ENCODE results near the gene WDR6.
A peak's percentile ranks its signal among the peaks of the same experiment; 100 is the strongest.

The WDR6 gene

GRCh38 chr3:49028298-49028672 is 21.1 kb downstream of the WDR6 start:
- no peak for DNase-seq (ENCODE audit: low spot score)

DNA sequence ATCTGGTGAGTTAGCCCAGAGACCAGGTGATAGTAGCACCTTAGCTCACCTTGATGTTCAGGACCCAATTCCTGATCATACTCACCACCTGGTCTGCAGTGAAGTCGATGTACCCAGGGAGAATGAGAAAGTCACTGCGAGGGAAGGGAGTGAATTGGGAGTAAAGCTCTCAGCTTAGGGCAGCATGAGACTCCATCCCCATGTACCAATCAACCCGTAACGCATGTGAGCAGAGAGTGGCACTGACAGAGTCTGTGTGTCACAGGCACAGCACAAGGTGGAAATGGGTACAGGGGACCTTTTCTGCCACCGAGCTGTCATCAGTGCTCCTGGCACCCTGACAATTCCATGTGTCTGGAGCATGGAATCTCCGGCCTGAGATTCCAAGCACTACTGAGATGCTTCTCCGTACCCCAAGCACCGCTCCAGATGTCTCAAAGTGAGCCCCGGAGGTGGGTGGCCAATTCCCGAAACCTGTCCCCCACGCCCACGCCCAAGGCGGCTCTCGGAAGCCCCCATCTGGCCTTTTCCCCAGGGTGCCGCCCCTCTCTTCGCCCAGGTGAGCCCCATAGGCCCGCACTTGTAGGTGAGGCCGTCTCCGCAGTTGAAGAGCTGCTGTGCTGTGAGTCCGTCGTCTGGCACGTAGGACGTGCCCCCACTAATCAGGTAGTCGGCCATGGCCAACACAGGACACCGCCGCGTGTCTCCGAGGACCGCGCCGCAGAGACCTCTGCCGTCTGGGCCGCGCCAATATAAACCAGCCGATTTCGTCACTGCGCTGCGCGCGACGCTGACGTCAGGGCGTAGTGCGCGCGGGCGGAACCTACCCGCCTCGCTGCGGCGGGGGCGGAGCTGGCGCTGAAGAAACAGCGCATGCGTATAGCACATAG is 21.7 kb downstream of the WDR6 start, which contains the start of gene IMPDH2:
Gene IMPDH2 (minus strand): TSS at position 726 of the 890 bp plus-strand sequence. CDS start 48 bp downstream, at position 678.
- DNase-seq (ENCODE audit: low spot score), result peak; percentile 93

DNA sequence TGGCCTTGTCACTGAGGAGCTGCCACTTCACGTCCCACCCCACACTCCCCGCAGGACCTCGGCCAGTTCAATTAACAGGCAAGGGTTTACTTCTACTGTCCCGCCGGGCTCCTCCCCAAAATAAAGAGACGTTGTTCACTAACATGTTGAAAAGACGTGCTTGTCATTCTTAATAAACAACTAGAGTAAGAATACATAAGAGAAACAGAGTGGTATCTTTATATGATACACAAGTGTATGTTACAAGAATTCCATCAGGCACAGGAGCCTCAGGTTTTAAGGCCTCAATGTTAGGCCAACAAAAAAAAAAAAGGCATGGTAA is 22.3 kb downstream of the WDR6 start:
- DNase-seq (ENCODE audit: low spot score), result no peak

GRCh38 chr3:49030321-49030720 is 23.1 kb downstream of the WDR6 start:
- no peak for DNase-seq (ENCODE audit: low spot score)

DNA sequence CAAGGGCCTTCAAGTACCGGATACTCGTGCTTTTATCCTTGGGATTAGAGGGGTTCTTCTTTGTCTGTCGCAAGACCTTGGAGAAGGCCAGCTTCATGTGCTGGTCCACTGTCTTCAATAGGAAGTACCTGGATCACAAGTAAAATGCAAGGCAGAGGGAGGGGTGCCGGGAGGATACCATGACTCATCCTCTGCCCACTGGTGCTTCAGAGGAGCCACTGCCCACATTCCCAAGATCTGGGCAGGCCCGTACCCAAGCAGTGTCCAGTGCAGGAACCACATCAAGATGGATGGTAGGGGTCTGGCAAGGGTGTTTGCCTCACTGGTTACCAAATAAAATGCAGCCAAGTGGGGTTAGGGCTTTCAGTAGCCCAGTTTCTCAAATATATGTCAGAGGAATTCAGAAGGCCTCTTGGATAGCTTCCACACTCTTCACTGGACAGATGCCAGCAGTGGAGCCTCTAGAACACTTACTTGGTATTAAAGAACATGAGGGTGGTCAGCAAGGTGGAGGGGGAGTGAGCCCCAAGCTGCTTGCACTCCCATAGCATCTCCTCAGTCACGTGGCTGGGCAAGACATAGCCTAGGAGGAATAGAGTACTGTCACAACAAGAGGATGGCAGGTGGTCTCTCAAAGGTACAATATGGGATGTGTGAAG is 25.6 kb downstream of the WDR6 start:
- no peak for DNase-seq (ENCODE audit: low spot score)

DNA sequence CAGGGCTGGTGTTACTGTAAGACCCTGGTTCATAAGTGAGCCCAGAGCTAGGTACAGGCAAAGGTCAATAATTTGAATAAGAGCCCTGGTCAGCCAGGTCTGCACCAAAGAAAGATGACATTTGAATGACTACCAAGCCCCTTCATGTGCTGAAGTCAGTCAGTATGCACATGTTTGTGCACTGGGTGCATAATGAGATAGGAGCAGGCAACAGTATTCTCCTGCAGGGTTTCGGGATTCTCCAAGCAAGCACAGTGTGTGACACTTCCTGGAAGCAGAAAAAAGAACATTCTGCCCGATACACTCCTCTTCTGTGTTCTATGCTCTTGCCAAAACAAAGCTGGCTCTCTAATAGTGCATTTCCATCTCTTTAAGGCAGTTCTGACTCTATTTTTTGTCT is 27.5 kb downstream of the WDR6 start:
- DNase-seq (ENCODE audit: low spot score), result no peak

- no peak for DNase-seq (ENCODE audit: low spot score)
Observed at GRCh38 chr3:49035281-49035680, 28.1 kb downstream of the WDR6 start.

DNA sequence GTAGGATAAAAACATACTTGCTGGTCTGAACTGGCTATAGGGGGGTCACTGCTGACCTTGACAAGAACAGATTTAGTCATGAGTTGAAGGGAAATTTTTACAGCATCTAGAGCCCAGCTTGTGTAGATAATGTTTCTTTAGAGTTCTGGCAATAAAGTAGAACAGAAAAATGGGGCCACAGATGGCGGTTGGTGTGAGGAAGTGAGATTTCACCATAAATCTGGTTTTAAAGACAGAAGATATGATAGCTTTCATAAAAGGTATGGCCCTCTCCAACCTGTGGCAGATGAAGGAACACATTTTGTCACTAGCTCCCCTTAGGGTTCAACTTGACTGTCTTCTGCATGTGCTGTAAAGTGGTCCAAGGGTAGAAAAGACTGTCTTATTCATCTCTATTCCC is 46.4 kb downstream of the WDR6 start:
- no peak for DNase-seq (ENCODE audit: low spot score)

DNA sequence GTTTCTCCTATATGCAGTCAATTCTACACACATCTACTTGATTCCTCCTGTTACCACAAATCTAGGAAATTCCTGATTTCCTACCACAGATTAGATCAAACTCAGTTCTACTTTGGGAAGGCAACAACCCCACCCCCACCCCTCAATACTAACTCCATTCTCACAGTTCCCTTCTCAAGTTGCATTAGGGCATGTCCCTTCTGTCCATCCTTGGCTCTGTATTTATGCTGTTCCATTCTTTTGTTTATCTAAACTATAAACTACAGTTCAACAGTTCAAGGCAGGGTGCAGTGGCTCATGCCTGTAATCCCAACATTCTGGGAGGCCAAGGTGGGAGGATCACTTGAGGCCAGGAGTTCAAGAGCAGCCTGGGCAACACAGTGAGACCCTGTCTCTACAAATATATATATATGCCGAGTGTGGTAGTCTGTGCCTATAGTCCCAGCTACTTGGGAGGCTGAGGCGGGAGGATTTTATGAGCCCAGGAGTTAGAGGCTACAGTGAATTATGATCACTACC is 47.2 kb downstream of the WDR6 start:
- no peak for DNase-seq (ENCODE audit: low spot score)

GRCh38 chr3:49057268-49057667 is 50.1 kb downstream of the WDR6 start:
- no peak for DNase-seq (ENCODE audit: low spot score)

DNA sequence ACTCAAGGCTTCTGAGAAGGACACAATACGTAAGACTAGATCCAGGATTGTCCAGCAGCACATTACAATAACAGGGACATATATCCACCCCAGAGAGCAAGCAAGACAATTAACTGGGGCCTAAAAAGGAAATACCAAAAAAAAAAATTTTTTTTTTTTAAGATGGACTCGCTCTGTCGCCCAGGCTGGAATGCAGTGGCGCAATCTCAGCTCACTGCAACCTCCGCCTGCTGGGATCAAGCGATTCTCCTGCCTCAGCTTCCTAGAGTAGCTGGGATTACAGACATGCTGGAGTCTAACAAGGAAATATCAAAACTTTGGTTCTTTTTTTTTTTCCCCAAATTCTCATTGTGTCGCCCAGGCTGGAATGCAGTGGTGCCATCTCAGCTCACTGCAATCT is 50.8 kb downstream of the WDR6 start:
- DNase-seq (ENCODE audit: low spot score), result no peak

All from cerebellar cortex (tissue), 1 donor.